GM18951 (cell line): ENCODE results near the gene TERT.
"Not testable (repeated sequence)": the region's sequence is repeated elsewhere in the genome, so short reads cannot be mapped to it uniquely, and the experiment has no call there.

ENCODE experiments used
- POLR2A ChIP-seq: IDR thresholded peaks from 4 replicates; pipeline ENCODE4 v1.6.1; 2011; ENCODE audit warnings: mild to moderate bottlenecking; ENCODE audit not compliant: insufficient read length, insufficient read depth; ENCODE audit errors: extremely low read depth
- in situ Hi-C: fragments of 300-500 bp; cut with MboI; formaldehyde crosslinking; loops from one replicate; pipeline ENCODE4 v1.12.0; 2022; ENCODE audit warnings: low sequenced_read_pairs, mixed read lengths, inconsistent platforms; ENCODE audit not compliant: unreplicated experiment

The TERT gene

GRCh38 chr5:1335540-1336095 lies 40.8 kb upstream of the TERT start:
- in situ Hi-C loops: no loop called here
- no peak for TF ChIP-seq POLR2A

GRCh38 chr5:1334831-1335539 lies 40.1 kb upstream of the TERT start:
- no peak for TF ChIP-seq POLR2A
- in situ Hi-C loops: no loop called here

GRCh38 chr5:1333986-1334385 lies 39.1 kb upstream of the TERT start:
- no peak for TF ChIP-seq POLR2A
- in situ Hi-C loops: no loop called here

- in situ Hi-C loops: not testable (repeated sequence)
Measured at GRCh38 chr5:1333286-1333685, 38.4 kb upstream of the TERT start.

- no peak for TF ChIP-seq POLR2A
Measured at GRCh38 chr5:1332461-1333001, 37.7 kb upstream of the TERT start.

GRCh38 chr5:1331861-1332405 lies 37.1 kb upstream of the TERT start:
- in situ Hi-C loops: no loop called here
- TF ChIP-seq POLR2A: no peak

More at GRCh38 chr5:1332461-1333001, 37.7 kb upstream of the TERT start:
- in situ Hi-C loops: no loop called here

- in situ Hi-C loops: no loop called here
- TF ChIP-seq POLR2A: no peak
Measured at GRCh38 chr5:1330847-1331831, 36.3 kb upstream of the TERT start.

- no peak for TF ChIP-seq POLR2A
- in situ Hi-C loops: no loop called here
Measured at GRCh38 chr5:1330146-1330846, 35.4 kb upstream of the TERT start.

- in situ Hi-C loops: no loop called here
- TF ChIP-seq POLR2A: no peak
Measured at GRCh38 chr5:1329111-1329579, 34.3 kb upstream of the TERT start.

- in situ Hi-C loops: not testable (repeated sequence)
Measured at GRCh38 chr5:1328237-1329110, 33.6 kb upstream of the TERT start.

GRCh38 chr5:1326901-1327756 lies 32.3 kb upstream of the TERT start:
- in situ Hi-C loops: not testable (repeated sequence)

- in situ Hi-C loops: not testable (repeated sequence)
Measured at GRCh38 chr5:1326532-1326875, 31.6 kb upstream of the TERT start.
